ENCODE measurements around the gene KCNQ1. TPM values are rescaled to one million over a fixed set of nuclear protein-coding genes. Genes with fewer than 3 reads are reported as not detected.

KCNQ1 gene
- total and polyA plus RNA-seq, 2 of the 13 experiments (the other 11 are each of a cell fraction or from before 2014, with no cell fraction given), result 0.02 to 0.08 TPM

GRCh38 chr11:2827256-2827655 lies 382.4 kb downstream of the KCNQ1 start:
- Histone ChIP-seq H2AFZ (ENCODE audit: low read length) (no peak overlapping the region), H3K4me3 (replicated peaks in 1 of 3; ENCODE audit: insufficient read depth in 1 of 3, low read depth in 2 of 3, low read length in 3 of 3) (no peak overlapping the region), H3K9ac (ENCODE audit: insufficient read depth, low read depth, low read length) (no peak overlapping the region), H3K79me2 (ENCODE audit: insufficient read depth, low read length) (no peaks in the 10 kb centered on the region), H3K4me1 (ENCODE audit: insufficient read depth, low read length) (peaks cover 10% of the 10 kb centered on the region), H4K20me1 (ENCODE audit: insufficient read depth, low read length) (no peaks in the 10 kb centered on the region), H3K36me3 (replicated peaks in 1 of 2; ENCODE audit: control insufficient read depth in 1 of 2, insufficient read depth in 2 of 2, low read length in 2 of 2) (no peaks in the 10 kb centered on the region), H3K27me3 (ENCODE audit: control insufficient read depth in 1 of 2, insufficient read depth in 2 of 2, low read length in 2 of 2) (peaks cover 4 to 74% of the 10 kb centered on the region in 2 experiments), H3K27ac (ENCODE audit: extremely low read length, insufficient read depth, low read length) (no peak overlapping the region), H3K9me3 (ENCODE audit: low read length) (peaks cover 25% of the 10 kb centered on the region), H3K4me2 (ENCODE audit: low read depth, low read length) (no peak overlapping the region)
- no peak for TF ChIP-seq STAT6 (CRISPR knock-in tag; IDR thresholded peaks at IDR 0.05; ENCODE audit: borderline replicate concordance)
- TF ChIP-seq ZNF317 (CRISPR knock-in tag; IDR thresholded peaks at IDR 0.05), result no peak
- TF ChIP-seq MXD3 (CRISPR knock-in tag; IDR thresholded peaks at IDR 0.05), result no peak
- TF ChIP-seq KLF12 (CRISPR knock-in tag; IDR thresholded peaks at IDR 0.05; ENCODE audit: borderline replicate concordance), result no peak
- no peak for TF ChIP-seq ZNF260 (CRISPR knock-in tag; IDR thresholded peaks at IDR 0.05; ENCODE audit: borderline replicate concordance, low read depth)
- TF ChIP-seq JARID2 (CRISPR knock-in tag; IDR thresholded peaks at IDR 0.05; ENCODE audit: insufficient replicate concordance), result no peak
- CTCF ChIA-PET (ENCODE audit: low intra/inter-chr PET ratio, low total read pairs), result no interaction called here
- in situ Hi-C loops (cut with HindIII; ENCODE audit: extremely low pct_ligation_motif_present, low pct_unique_long_range_greater_than_20kb), result no loop called here
- POLR2A ChIA-PET, result no interaction called here
- FAIRE-seq, result no peak
- no peak for ATAC-seq
- WGBS (ENCODE audit: low lambda C conversion rate), result 58% methylated on average over 10 of the region's 12 CpGs
- DNase-seq (ENCODE audit: low spot score), result no peak
- intact Hi-C loops (cut with micrococcal nuclease; ENCODE audit: unreplicated experiment), result no loop called here
- no TSS peak for BruUV-seq (replicated peaks)

Measured in HepG2 (cell line).